AG04450 (cell line): ENCODE data around the gene RNASE7. TPM values are rescaled to one million over a fixed set of nuclear protein-coding genes. Genes with fewer than 3 reads are reported as not detected.

Experiments
- CTCF ChIA-PET: fragments of 300-600, 350-600 bp; formaldehyde crosslinking; extraction: SDS; loops from one replicate; lab custom pipeline; 2022; ENCODE audit warnings: antibody characterized with exemption, inconsistent platforms; lab: Charles Lee
- POLR2A ChIA-PET: fragments of 350-600 bp; formaldehyde crosslinking; extraction: SDS; loops from one replicate; lab custom pipeline; 2021; ENCODE audit warnings: antibody characterized with exemption, inconsistent platforms; lab: Yijun Ruan, JAX
- DNase-seq: peaks from one replicate; pipeline ENCODE4 v3.0.0-alpha.2; 2011; ENCODE audit warnings: low read depth, low spot score
- H3K27ac ChIP-seq: one replicate; pipeline ENCODE4 v1.5.1; 2012; ENCODE audit warnings: low read depth, low read length, control low read depth
- H3K27me3 ChIP-seq: one replicate; pipeline ENCODE4 v1.6.0; 2012; ENCODE audit warnings: low read length; ENCODE audit not compliant: control insufficient read depth, insufficient read depth
- H3K4me3 ChIP-seq: 2 replicates; pipeline ENCODE4 v1.5.1; 2011; ENCODE audit warnings: mild to moderate bottlenecking, low read depth, low read length, control low read depth
- H3K9me3 ChIP-seq: 2 replicates; pipeline ENCODE4 v1.5.1; 2012; ENCODE audit warnings: low read length; ENCODE audit not compliant: control insufficient read depth, insufficient read depth
- CTCF ChIP-seq: IDR thresholded peaks from 2 replicates; pipeline ENCODE4 v1.5.1; 2011; ENCODE audit warnings: low read depth, low read length, control low read depth, inconsistent platforms
- polyA plus RNA-seq: library from polyadenylated mRNA; depleted of rRNA; stranded (reverse); fragments of >200 nt; gene quantifications from 2 replicates; pipeline ENCODE4 v1.2.3, GENCODE V29; 2011

The RNASE7 gene
- polyA plus RNA-seq, 1 experiment = not detected

- CTCF ChIA-PET = interaction anchor here (0.8 to 5.0 kb wide), 19 partner anchors 10 to 148 kb away, joined by 3 to 153 read pairs (median 7); partner anchors contain the start of gene TMEM253
- POLR2A ChIA-PET = interaction anchor here (0.6 to 1.6 kb wide), 3 partner anchors 19 to 77 kb away, joined by 3 to 4 read pairs (median 3); no protein-coding TSS in a partner anchor
- peak; percentile 73 for TF ChIP-seq CTCF
- Histone ChIP-seq H3K27me3 (no peaks in the 10 kb centered on the region), H3K9me3 (no peaks in the 10 kb centered on the region; the same call in 1 of the 2 replicates), H3K27ac (peak overlapping the region; percentile 52), H3K4me3 (peak overlapping the region; percentile 82)
- no peak for DNase-seq
Measured at GRCh38 chr14:21068521-21069387, 26.6 kb downstream of the RNASE7 start.

GRCh38 chr14:21069388-21070082 is 27.4 kb downstream of the RNASE7 start:
- no peak for DNase-seq
- peak overlapping the region; percentile 70 for H3K27ac ChIP-seq
- TF ChIP-seq CTCF = no peak
- H3K27me3 ChIP-seq = no peaks in the 10 kb centered on the region
- ChIA-PET CTCF (interaction anchor here (0.6 to 9.0 kb wide), 20 partner anchors 11 to 379 kb away, joined by 3 to 153 read pairs (median 9); no protein-coding TSS in a partner anchor), POLR2A (interaction anchor here (1.4 to 3.0 kb wide), 5 partner anchors 18 to 35 kb away, joined by 3 to 40 read pairs (median 11); no protein-coding TSS in a partner anchor)
- no peaks in the 10 kb centered on the region; the same call in 1 of the 2 replicates for H3K9me3 ChIP-seq
- peak overlapping the region; percentile 82 for H3K4me3 ChIP-seq

GRCh38 chr14:21070083-21070609 is 28.0 kb downstream of the RNASE7 start, which contains the start of gene ARHGEF40:
Gene ARHGEF40 (plus strand): TSS chr14:21070304. CDS start chr14:21070397, 93 bp downstream.
- POLR2A ChIA-PET = interaction anchor here (0.7 to 3.0 kb wide), 6 partner anchors 8 to 82 kb away, joined by 3 to 40 read pairs (median 8); no protein-coding TSS in a partner anchor
- Histone ChIP-seq H3K4me3 (peak within 1 kb of the TSS; percentile 82), H3K27ac (peak within 1 kb of the TSS; percentile 95), H3K27me3 (no peaks in the 10 kb centered on the region), H3K9me3 (no peaks in the 10 kb centered on the region; the same call in 1 of the 2 replicates)
- no peak for TF ChIP-seq CTCF
- CTCF ChIA-PET = interaction anchor here (0.6 to 9.0 kb wide), 9 partner anchors 8 to 379 kb away, joined by 3 to 128 read pairs (median 28); no protein-coding TSS in a partner anchor
- DNase-seq = no peak

GRCh38 chr14:21070610-21071224 is 28.6 kb downstream of the RNASE7 start:
- ChIA-PET CTCF (interaction anchor here (0.8 to 9.0 kb wide), 11 partner anchors 9 to 371 kb away, joined by 3 to 128 read pairs (median 9); no protein-coding TSS in a partner anchor), POLR2A (interaction anchor here (0.7 to 3.0 kb wide), 16 partner anchors 8 to 609 kb away, joined by 3 to 40 read pairs (median 4); partner anchors contain the start of gene SUPT16H)
- Histone ChIP-seq H3K9me3 (no peaks in the 10 kb centered on the region; the same call in 1 of the 2 replicates), H3K27me3 (no peaks in the 10 kb centered on the region), H3K4me3 (peak overlapping the region; percentile 82), H3K27ac (peak overlapping the region; percentile 95)
- DNase-seq = no peak
- TF ChIP-seq CTCF = no peak
